Activated naive CD8-positive, alpha-beta T cell treated with anti-CD3 and anti-CD28 coated beads, Interleukin-2, amount 10 ng/mL, durations not matched to agents 7 days and 5 days (primary cell): ENCODE data around the gene C3AR1. TPM values are rescaled to one million over a fixed set of nuclear protein-coding genes. Genes with fewer than 3 reads are reported as not detected.
"Not testable (repeated sequence)": the region's sequence is repeated elsewhere in the genome, so short reads cannot be mapped to it uniquely, and the experiment has no call there.

Experiments
- ATAC-seq: fragments of 150-1000 bp; cut with Tn5 transposase; one replicate; pipeline ENCODE4 v1.10.0; 2021; ENCODE audit warnings: low read depth, moderate library complexity
- POLR2A ChIA-PET: fragments of 350-600 bp; sonication (Branson Sonifier 250); formaldehyde crosslinking; loops from one replicate; lab custom pipeline; 2021; ENCODE audit warnings: antibody characterized with exemption; lab: Charles Lee
- DNase-seq: peaks from one replicate; pipeline ENCODE4 v3.0.0; 2021
- H3K27ac Mint-ChIP-seq: one replicate; pipeline ENCODE4 v1.8.0; 2022; ENCODE audit warnings: mild to moderate bottlenecking, mixed read lengths
- H3K27me3 Mint-ChIP-seq: one replicate; pipeline ENCODE4 v1.8.0; 2022; ENCODE audit warnings: mild to moderate bottlenecking, moderate library complexity, mixed read lengths
- H3K36me3 Mint-ChIP-seq: one replicate; pipeline ENCODE4 v1.8.0; 2021; ENCODE audit warnings: mild to moderate bottlenecking, mixed read lengths
- H3K4me1 Mint-ChIP-seq: one replicate; pipeline ENCODE4 v1.8.0; 2021; ENCODE audit warnings: mixed read lengths
- H3K4me3 Mint-ChIP-seq: one replicate; pipeline ENCODE4 v1.8.0; 2022; ENCODE audit warnings: mild to moderate bottlenecking, moderate library complexity, mixed read lengths
- H3K9me3 Mint-ChIP-seq: one replicate; pipeline ENCODE4 v1.8.0; 2021; ENCODE audit warnings: mixed read lengths
- total RNA-seq, 2 experiments: library from RNA; stranded (reverse); gene quantifications; one replicate each; pipeline ENCODE4 v1.2.3, GENCODE V29; 2021

The C3AR1 gene
- total RNA-seq, 2 experiments from 2014 or later, result 7.8 to 8.2 TPM

DNA sequence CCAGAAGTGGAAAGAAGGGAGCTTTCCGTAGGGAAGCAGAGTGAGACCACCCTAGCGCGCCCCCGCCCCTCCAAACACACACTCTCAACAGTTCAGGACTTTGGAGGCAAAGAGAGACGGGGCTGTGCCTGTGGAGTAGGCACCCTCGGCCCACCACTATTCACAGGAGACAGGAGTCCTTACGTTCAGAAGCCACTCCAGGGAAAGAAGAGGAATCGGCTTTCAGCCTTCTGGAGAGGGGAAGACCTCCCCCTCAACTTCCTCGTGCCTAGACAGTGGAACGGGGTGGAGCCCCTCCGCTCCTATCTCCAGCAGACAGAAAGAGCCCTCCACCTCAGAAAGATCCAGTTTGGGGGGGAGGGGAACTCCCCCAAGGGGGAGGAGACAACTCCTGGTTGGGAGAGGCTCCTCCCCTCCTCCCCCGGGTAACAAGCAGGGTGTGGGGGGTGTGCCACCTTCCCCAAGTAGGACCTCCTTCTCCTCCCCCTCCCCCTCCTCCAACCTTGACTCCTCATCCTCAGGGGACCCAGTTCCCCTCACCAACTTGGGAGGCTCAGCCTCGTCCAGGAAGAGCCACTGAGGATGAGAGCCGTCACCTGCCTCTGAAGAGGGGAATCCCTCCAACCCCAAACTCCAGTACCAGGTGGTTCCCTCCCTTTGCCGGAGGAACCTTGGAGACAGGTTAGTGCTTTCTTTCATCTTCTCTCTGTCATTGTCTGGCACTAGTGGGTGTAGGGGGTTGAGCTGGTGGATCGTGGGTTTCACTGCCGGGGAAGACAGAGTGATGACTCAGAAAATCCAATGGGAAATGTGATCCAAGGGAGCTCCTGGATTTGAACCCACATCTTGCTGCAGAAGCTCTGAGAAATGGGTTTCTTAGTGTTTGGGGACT is 32.8 kb downstream of the C3AR1 start:
- Mint-ChIP-seq H3K27me3 (peaks cover 3% of the 10 kb centered on the region), H3K4me1 (peaks cover 42% of the 10 kb centered on the region), H3K4me3 (peak overlapping the region; percentile 86), H3K36me3 (peaks cover 8% of the 10 kb centered on the region), H3K9me3 (no peaks in the 10 kb centered on the region), H3K27ac (peak overlapping the region; percentile 83)
- POLR2A ChIA-PET, result interaction anchor here (0.9 to 1.0 kb wide), 2 partner anchors 50 to 97 kb away, joined by 3 to 4 read pairs; no protein-coding TSS in a partner anchor
- DNase-seq (peak; percentile 55), ATAC-seq (peak; percentile 21)

- Mint-ChIP-seq H3K4me3 (peak within 1 kb of the TSS; percentile 86), H3K27ac (peak within 1 kb of the TSS; percentile 83), H3K4me1 (peaks cover 37% of the 10 kb centered on the region), H3K27me3 (peaks cover 3% of the 10 kb centered on the region), H3K36me3 (peaks cover 6% of the 10 kb centered on the region), H3K9me3 (no peaks in the 10 kb centered on the region)
- ATAC-seq, result peak; percentile 92
- POLR2A ChIA-PET, result interaction anchor here (0.6 to 0.9 kb wide), 5 partner anchors 25 to 184 kb away, joined by 3 to 11 read pairs (median 4); no protein-coding TSS in a partner anchor
- DNase-seq, result peak; percentile 85
Measured at GRCh38 chr12:8032242-8033152, 33.7 kb downstream of the C3AR1 start, which contains the start of gene FOXJ2. TSS of gene FOXJ2 (plus strand) at chr12:8032716. CDS start at chr12:8039833, 7,117 bp downstream.

GRCh38 chr12:8031872-8032241 is 34.3 kb downstream of the C3AR1 start:
- POLR2A ChIA-PET, result interaction anchor here (0.6 to 0.9 kb wide), 5 partner anchors 25 to 183 kb away, joined by 3 to 11 read pairs (median 4); no protein-coding TSS in a partner anchor
- no peak for ATAC-seq
- H3K36me3 Mint-ChIP-seq, result peaks cover 6% of the 10 kb centered on the region
- no peaks in the 10 kb centered on the region for H3K9me3 Mint-ChIP-seq
- peak overlapping the region; percentile 84 for H3K4me3 Mint-ChIP-seq
- peak overlapping the region; percentile 77 for H3K27ac Mint-ChIP-seq
- H3K27me3 Mint-ChIP-seq, result peaks cover 3% of the 10 kb centered on the region
- DNase-seq, result no peak
- H3K4me1 Mint-ChIP-seq, result peaks cover 33% of the 10 kb centered on the region

GRCh38 chr12:8031017-8031416 is 35.1 kb downstream of the C3AR1 start:
- H3K36me3 Mint-ChIP-seq, H3K4me3 Mint-ChIP-seq, H3K27ac Mint-ChIP-seq, POLR2A ChIA-PET, ATAC-seq, H3K27me3 Mint-ChIP-seq, H3K9me3 Mint-ChIP-seq, DNase-seq: not testable (repeated sequence)
- H3K4me1 Mint-ChIP-seq, result peaks cover 30% of the 10 kb centered on the region

DNA sequence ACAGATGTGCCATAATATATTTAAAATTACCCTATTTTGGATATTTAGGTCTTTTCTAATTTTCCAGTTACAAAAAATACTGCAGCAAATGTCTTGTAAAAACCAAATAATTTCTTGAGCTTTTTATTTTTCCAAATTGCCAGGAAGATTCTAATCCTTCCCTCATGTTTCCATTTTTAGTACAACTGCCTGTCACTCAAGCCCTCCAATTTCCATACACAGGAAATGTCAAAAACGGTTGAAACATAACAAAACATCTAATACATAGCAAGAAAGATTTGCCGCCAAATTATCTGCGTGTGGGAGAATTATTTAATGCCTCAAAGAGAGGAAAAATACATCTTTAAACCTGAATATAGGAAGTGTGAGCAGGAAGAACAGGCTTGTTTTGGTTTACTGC is 36.0 kb downstream of the C3AR1 start:
- POLR2A ChIA-PET, result no interaction called here
- DNase-seq (no peak), ATAC-seq (no peak)
- no peak overlapping the region for H3K27ac Mint-ChIP-seq
- peaks cover 3% of the 10 kb centered on the region for H3K27me3 Mint-ChIP-seq
- H3K4me1 Mint-ChIP-seq, result peaks cover 27% of the 10 kb centered on the region
- H3K9me3 Mint-ChIP-seq, result no peaks in the 10 kb centered on the region
- peaks cover 3% of the 10 kb centered on the region for H3K36me3 Mint-ChIP-seq
- H3K4me3 Mint-ChIP-seq, result no peak overlapping the region

DNA sequence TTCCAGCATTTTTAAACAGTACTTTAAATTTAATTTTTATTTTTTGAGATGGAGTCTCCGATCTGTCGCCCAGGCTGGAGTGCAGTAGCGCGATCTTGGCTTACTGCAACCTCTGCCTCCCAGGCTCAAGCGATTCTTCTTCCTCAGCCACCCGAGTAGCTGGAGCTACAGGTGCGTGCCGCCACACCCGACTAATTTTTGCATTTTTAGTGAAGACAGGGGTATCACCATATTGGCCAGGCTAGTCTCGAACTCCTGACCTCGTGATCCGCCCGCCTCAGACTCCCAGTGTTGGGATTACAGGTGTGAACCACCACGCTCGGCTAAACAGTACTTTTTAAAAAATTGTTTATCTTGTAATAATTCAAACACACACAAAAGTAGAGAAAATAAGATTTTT is 37.9 kb downstream of the C3AR1 start:
- peaks cover 14% of the 10 kb centered on the region for H3K4me1 Mint-ChIP-seq
- POLR2A ChIA-PET, result no interaction called here
- H3K27ac Mint-ChIP-seq, result no peak overlapping the region
- ATAC-seq, result no peak
- peak overlapping the region; percentile 44 for H3K4me3 Mint-ChIP-seq
- no peaks in the 10 kb centered on the region for H3K9me3 Mint-ChIP-seq
- H3K27me3 Mint-ChIP-seq, result peaks cover 3% of the 10 kb centered on the region
- H3K36me3 Mint-ChIP-seq, result peaks cover 3% of the 10 kb centered on the region
- DNase-seq, result no peak

DNA sequence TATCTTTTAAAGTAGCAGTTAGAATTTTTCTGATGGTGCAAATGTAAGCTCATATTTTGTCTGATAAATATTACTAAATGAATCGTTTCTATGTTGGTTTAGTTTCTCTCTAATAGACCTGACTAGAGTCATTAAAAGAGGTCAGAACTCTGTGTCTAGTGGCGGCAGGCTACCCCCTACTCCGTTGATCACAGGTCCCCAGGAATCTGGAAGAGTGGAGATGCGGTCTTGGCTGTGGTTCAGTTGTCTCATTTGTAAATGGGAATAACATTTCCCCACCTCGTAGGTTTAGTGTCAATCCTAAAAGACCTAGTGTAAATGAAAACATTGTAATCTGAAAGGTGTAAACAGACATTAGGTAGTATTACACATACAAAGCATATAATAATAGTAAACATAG is 38.3 kb downstream of the C3AR1 start:
- no peak for DNase-seq

DNA sequence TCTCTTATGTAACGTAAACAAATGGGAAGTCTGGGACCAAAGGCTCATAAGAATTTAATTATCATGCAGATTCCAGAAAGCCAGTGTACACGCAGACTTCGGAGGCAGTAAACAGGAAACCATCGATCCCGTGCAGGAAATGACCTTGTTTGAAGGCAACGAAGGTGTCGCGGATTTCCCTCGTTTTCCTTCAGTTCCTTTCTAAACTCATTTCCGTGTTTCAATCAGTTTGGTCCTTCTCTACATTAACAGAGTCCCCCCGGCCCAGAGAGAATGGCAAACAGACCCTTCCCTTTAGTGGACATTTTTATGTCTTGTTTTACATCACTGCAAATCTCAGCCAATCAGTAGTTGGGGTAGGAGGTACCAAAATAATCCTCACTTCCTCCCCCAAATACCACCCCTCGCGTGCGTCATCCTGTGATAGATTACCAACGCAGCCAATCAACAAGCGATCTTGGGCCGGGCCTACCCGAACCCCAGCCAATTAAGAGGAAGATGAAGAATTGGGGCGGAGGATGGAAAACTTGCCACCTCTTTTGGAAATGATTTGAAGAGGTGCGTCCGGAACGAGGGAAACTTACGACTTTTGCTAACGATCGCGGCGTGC is 39.8 kb downstream of the C3AR1 start:
- peaks cover 3% of the 10 kb centered on the region for H3K36me3 Mint-ChIP-seq

More for the DNA sequence above, 38.3 kb downstream of the C3AR1 start:
- Mint-ChIP-seq H3K9me3 (no peaks in the 10 kb centered on the region), H3K27me3 (peaks cover 3% of the 10 kb centered on the region), H3K4me1 (peaks cover 14% of the 10 kb centered on the region), H3K4me3 (peak overlapping the region; percentile 41), H3K27ac (peak overlapping the region; percentile 98), H3K36me3 (peaks cover 3% of the 10 kb centered on the region)
- POLR2A ChIA-PET, result interaction anchor here (0.8 to 1.3 kb wide), 6 partner anchors 11 to 165 kb away, joined by 3 to 11 read pairs (median 6); no protein-coding TSS in a partner anchor
- ATAC-seq, result no peak

DNA sequence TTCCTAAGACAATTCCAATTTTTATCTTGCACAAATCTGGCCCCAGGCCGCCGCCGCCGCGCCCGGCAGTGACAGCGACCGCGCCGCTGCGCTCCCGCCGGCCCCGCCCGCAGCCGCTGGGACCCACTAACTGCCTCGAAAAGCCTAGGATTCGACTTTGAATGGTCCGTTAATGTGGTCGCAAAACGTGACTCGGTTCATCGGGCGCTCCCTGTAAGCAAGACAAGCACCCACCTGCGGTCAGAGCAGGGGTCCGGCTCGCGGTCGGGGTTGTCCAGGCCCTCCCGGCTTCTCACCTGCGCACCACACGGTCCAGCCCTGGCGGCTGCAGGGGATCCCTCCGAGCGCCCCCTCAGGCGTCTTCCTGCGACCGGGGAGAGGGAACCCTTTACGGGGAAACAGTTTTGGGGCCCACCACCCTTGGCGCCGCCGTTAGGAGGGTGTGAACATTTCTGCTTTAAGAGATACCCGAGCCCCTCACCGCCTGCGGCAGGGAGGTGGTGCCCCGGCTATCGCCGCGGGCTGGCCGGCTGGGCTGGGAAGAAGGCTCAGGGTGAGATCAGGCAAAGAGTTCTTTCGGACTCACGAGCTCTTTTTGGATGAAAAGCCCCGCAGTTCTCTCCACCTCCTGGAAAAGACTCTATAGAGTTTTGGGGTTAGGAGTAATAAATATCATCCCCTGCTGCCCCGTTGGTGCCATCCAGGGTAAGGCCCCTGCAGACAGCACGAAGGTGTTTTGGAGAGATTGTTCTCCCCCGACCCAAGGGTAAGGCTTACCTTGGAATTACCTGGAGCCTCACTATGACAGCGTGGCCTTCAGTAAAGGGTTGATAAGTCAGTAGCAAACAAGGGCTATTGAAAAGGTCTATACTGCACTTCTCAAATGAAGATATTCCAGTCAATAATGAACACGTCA is 47.2 kb downstream of the C3AR1 start:
- Mint-ChIP-seq H3K36me3 (no peaks in the 10 kb centered on the region), H3K27ac (no peak overlapping the region), H3K4me1 (peaks cover 7% of the 10 kb centered on the region), H3K27me3 (peaks cover 28% of the 10 kb centered on the region), H3K9me3 (no peaks in the 10 kb centered on the region), H3K4me3 (peak overlapping the region; percentile 54)
- peak; percentile 82 for ATAC-seq
- DNase-seq, result peak; percentile 51
- POLR2A ChIA-PET, result no interaction called here

More for the DNA sequence above, 39.8 kb downstream of the C3AR1 start:
- peak overlapping the region; percentile 98 for H3K27ac Mint-ChIP-seq
- DNase-seq, result peak; percentile 85
- peak overlapping the region; percentile 91 for H3K4me3 Mint-ChIP-seq
- H3K9me3 Mint-ChIP-seq, result no peaks in the 10 kb centered on the region
- POLR2A ChIA-PET, result interaction anchor here (0.9 to 1.3 kb wide), 6 partner anchors 12 to 163 kb away, joined by 3 to 11 read pairs (median 5); partner anchors contain the start of gene SLC2A3
- peak; percentile 95 for ATAC-seq
- peaks cover 9% of the 10 kb centered on the region for H3K4me1 Mint-ChIP-seq
- H3K27me3 Mint-ChIP-seq, result peaks cover 3% of the 10 kb centered on the region

DNA sequence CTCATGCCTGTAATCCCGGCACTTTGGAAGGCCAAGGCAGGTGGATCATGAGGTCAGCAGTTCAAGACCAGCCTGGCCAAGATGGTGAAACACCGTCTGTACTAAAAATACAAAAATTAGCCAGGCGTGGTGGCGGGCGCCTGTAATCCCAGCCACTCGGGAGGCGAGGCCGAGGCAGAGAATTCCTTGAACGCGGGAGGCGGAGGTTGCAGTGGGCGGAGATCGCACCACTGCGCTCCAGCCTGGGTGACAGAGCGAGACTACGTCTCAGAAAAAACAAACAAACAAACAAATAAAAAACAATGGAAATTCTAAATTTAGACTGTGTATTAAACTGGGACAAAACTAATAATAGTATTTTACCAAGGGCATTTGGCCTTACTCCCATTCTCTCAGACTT is 47.9 kb downstream of the C3AR1 start:
- DNase-seq, ATAC-seq, H3K36me3 Mint-ChIP-seq, POLR2A ChIA-PET, H3K9me3 Mint-ChIP-seq, H3K27ac Mint-ChIP-seq, H3K4me1 Mint-ChIP-seq: not testable (repeated sequence)
- Mint-ChIP-seq H3K27me3 (peaks cover 30% of the 10 kb centered on the region), H3K4me3 (peak overlapping the region; percentile 54)

DNA sequence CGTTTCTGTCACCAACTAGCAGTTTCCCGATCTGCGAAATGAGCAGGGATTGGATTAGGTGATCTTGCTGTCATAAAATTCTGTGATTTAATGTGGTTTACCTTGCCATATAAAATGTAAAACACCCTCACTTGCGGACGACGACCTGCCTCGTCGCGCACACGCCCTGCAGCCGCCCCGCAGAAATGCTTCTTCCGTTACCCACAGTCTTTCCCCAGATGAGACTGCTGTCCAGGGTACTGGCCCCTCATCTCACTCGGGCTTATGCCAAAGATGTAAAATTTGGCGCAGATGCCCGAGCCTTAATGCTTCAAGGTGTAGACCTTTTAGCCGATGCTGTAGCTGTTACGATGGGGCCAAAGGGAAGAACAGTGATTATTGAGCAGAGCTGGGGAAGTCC is 51.3 kb downstream of the C3AR1 start:
- H3K27ac Mint-ChIP-seq, result no peak overlapping the region
- peaks cover 6% of the 10 kb centered on the region for H3K4me1 Mint-ChIP-seq
- no peaks in the 10 kb centered on the region for H3K9me3 Mint-ChIP-seq
- DNase-seq, result no peak
- peaks cover 27% of the 10 kb centered on the region for H3K27me3 Mint-ChIP-seq
- POLR2A ChIA-PET, result no interaction called here
- H3K4me3 Mint-ChIP-seq, result no peak overlapping the region
- H3K36me3 Mint-ChIP-seq, result no peaks in the 10 kb centered on the region
- no peak for ATAC-seq
